Inflammatory macrophage treated with lipopolysaccharide for 1 hour (primary cell): ENCODE measurements around the gene RRP12.

ENCODE experiments used
- DNase-seq, 2 donors: peaks; one replicate each; pipeline ENCODE4 v3.0.0-alpha.2; 2020 to 2022

The RRP12 gene

DNA sequence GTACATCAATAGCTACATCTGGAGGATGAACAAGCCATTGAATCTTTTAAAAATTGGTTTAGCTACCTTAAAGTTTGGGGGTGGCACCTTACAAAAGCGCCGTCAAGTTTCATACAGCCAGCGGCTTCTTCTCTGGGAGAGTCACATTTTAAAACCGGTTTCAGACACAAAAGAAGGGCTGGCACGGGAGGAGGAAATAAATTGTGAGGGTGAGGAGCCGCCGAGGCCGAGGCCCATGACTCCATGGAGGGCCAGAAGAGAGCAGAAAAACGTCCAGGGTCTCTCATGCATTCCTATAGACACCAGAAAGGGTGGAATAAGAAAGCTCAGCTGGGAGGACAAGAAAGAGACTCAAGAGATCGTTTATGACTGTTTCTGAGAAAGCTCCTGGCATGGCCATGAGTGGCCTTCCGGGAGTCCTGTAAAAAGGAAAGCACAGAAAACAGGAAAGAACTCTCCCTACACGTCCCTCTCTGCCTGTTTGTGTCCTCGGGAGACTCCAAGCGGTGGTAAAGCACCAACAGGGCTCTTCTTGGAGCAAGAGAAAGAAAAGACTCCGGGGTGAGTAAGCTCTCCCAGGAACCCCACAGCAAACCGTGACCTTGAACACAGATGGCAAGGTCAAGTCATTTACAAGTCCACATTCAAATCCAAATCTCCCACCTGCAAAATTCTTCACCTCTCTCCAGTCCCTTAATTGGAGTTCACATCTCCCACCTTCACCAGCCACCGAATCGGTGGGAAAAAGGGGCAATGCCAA lies 68.4 kb downstream of the RRP12 start:
- DNase-seq: peak; percentile 61 to 78

GRCh38 chr10:97331153-97331703 lies 69.9 kb downstream of the RRP12 start:
- DNase-seq: no peak

DNA sequence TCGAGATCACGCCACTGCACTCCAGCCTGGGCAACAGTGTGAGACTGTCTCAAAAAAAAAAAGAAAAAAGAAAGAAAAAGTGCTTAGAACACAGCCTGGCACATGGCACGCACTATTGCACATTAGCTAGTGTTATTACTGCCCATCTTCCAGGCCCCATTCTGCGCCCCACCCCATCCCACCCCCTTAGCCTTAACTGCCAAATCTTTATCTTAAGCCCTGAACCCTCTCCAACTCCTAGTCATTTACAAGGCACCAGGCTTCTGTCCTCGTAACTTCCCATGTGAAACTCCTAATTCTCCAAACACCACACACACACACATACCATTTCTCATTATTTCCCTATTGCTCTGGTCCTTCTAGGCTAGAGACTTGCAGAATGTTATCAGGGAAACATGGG lies 71.4 kb downstream of the RRP12 start:
- no peak for DNase-seq

- no peak for DNase-seq
These were observed 72.3 kb downstream of the RRP12 start for GRCh38 chr10:97328646-97329453.

GRCh38 chr10:97327348-97328294 lies 73.5 kb downstream of the RRP12 start:
- no peak for DNase-seq

- no peak for DNase-seq
These were observed 75.4 kb downstream of the RRP12 start for GRCh38 chr10:97325754-97326153.

DNA sequence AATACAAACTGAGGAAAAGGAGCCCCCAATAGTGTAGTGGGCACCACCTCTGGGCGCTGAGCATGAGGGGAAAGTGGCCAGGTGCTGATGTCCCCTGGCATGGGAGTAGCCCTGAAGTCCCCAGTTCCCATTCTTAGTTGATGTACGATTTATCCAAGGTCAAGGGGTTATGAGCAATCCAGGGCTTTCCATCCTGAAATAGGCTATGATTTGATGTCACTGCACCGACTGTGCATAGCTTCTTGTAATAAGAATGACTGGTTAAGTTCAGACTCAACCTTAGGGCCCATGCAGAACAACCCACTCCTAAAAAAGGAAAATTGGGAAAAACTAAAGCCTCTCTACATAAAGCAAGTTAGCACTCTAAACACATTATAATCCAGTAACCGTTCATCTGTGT lies 77.6 kb downstream of the RRP12 start:
- peak; percentile 65 to 72 for DNase-seq

GRCh38 chr10:97321804-97322190 lies 79.3 kb downstream of the RRP12 start:
- DNase-seq: no peak

- DNase-seq: peak; percentile 51 to 52
These were observed 79.9 kb downstream of the RRP12 start for GRCh38 chr10:97321032-97321803.

DNA sequence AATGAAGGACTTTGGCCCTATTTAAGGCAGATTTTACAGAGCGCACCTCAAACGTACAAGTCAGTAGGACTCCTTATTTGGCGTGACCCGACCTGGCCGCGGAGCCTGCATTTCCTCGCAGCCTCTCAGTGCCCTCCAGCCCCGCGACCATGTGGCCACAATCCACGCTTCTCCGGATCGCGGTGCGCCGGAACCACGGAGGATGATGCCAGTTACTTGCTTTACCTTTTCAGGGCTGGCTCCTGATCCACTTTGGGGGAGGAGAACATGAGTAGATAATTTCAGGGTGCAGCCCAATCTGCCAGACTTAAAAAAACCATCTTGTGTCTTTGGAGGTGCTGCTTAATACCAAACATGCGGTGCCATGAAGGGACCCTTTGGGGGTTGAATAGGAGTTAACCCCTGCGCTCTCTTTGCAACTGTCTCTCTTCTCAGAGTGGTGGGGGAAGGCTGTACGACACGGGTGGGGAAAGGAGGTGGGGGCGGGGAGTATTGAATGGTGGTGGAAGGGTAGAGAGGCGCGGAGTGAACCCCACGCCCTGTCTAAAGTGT lies 80.6 kb downstream of the RRP12 start:
- no peak for DNase-seq

GRCh38 chr10:97319671-97320479 lies 81.3 kb downstream of the RRP12 start:
- DNase-seq: peak; percentile 44 to 53

DNA sequence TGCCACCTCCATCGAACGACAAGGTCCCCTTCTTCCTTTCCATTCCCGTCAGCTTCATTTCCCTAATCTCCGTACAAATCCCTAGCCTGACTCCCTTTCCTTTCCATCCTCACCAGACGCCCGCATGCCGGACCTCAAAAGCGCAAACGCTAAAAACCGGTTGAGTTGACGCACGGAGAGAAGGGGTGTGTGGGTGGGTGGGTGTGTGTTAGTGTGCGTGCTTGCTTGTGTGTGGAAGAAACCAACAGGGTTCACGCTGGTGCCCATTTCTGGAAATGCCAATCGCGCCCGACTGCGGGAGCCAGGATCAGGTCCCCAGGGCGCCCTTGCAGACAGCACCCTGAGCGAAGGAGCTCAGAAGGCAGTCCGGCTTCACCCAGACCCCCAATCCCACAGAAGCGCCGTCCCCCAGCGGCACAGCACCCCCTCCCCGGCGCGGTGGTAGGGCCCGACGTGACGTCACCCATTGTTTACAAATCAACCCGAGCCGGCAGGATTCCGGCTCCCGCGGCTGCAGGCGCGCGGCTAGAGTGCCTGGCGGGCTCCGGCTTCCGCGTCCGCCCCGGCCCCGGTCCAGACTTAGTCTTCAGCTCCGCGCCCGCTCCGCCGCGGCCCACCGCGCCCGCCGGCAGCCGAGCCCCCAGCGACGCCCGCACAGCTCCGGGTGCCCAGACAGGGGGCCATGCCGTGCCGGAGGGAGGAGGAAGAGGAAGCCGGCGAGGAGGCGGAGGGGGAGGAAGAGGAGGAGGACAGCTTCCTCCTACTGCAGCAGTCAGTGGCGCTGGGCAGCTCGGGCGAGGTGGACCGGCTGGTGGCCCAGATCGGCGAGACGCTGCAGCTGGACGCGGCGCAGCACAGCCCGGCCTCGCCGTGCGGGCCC lies 82.1 kb downstream of the RRP12 start, which contains the start of gene FRAT1:
Gene FRAT1, plus strand, starts transcription at position 500 of the 880 bp plus-strand sequence. Its CDS starts 183 bp downstream, at position 683.
- peak; percentile 79 to 90 for DNase-seq

DNA sequence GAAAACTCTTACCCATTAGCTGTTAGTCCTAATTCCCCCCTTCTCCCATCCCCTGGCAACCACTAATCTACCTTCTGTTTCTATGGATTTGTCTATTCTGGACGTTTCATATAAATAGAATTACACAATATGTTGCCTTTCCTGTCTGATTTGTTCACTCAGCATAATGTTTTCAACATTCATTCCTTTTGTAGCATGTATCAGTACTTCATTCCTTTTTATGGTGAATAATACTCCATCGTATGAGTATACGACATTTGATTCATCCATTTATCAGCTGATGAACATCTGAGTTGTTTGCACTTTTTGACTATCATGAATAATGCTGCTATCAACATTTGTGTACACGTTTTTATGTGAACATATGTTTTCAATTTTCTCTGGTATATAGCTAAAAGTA lies 86.5 kb downstream of the RRP12 start:
- no peak for DNase-seq

- no peak for DNase-seq
These were observed 88.2 kb downstream of the RRP12 start for GRCh38 chr10:97312897-97313296.

- DNase-seq: no peak
These were observed 90.0 kb downstream of the RRP12 start for GRCh38 chr10:97311111-97311626.

DNA sequence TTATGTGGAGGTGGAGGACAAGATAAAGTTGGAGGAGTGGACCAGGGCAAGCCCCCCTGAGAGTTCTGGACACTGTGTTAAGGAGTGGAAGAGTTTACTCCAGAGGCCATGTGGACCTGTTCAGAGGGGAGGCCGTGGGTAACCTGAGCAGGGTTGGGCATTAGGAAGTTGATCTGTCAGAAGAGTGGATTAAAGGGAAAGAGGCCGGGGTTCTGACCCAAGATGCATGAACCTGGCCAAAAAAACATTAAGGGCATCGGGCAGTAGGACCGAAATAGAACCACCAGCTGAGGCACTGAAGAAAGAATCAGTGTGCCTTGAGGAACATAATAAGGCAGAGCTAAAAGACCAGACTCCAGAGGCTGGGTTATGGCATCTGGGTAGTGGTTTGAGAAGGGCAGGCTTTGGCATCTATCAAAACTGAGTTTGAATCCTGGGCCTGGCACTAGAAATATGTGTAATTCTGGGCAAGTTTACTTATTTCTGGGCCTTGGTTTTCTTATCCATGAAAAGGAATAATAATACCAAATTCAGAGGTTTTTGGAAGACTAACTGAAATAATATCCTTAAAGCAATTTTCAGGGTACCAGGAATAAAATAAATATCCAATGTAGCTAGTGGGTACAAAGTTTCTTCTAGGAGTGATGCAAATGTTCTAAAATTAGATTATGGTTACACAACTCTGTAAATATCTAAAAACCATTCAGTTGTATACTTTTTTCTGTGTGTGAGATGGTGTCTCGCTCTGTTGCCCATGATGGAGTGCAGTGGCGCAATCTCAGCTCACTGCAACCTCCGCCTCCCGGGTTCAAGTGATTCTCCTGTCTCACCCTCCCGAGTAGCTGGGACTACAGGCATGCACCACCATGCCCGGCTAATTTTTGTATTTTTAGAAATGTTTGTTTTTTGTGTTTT lies 93.0 kb downstream of the RRP12 start:
- no peak for DNase-seq

DNA sequence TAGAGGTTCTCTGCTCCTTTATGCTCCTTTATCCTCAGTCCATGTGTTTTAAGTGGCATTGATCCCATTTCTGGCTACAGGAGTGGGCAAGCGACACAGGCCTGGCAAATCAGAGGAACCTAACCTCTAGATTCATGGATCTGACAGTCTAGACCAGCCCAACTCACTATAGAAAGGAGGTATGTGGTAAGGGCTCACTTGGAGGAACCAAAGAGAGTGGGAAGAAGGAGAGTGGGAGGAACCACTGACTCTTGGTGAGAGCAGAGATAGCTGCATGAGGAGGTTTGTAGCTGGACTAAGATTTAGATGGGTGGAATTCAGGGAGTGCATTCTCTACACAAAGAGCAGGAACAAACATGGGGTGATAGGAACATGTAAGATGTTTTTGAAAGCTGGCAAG lies 93.7 kb downstream of the RRP12 start:
- peak; percentile 69 to 72 for DNase-seq
